Measurements from ENCODE around the gene FAM229A.

The FAM229A gene

GRCh38 chr1:32327204-32327603, 35.1 kb downstream of the FAM229A start:
- no peak for DNase-seq

- DNase-seq: no peak
Observed at GRCh38 chr1:32321712-32322291, 40.5 kb downstream of the FAM229A start.

GRCh38 chr1:32318127-32318869, 44.0 kb downstream of the FAM229A start:
- no peak for DNase-seq

GRCh38 chr1:32316903-32317277, 45.4 kb downstream of the FAM229A start:
- DNase-seq: no peak

- no peak for DNase-seq
Observed at GRCh38 chr1:32311709-32312393, 50.4 kb downstream of the FAM229A start.
